Caco-2 (cell line): ENCODE measurements around the gene SEMA4D. TPM values are rescaled to one million over a fixed set of nuclear protein-coding genes. Genes with fewer than 3 reads are reported as not detected.

Experiments
- BruUV-seq: library from RNA; stranded (reverse); fragments of 400-500 nt; replicated peaks from 2 replicates; lab custom pipeline; 2021; lab: Mats Ljungman, UMichigan
- CTCF ChIA-PET: fragments of 300-600 bp; sonication (Branson Sonifier 250); formaldehyde crosslinking; loops from one replicate; lab custom pipeline; 2022; ENCODE audit warnings: antibody characterized with exemption; lab: Charles Lee
- POLR2A ChIA-PET: fragments of 300-600 bp; sonication (Branson Sonifier 250); formaldehyde crosslinking; loops from one replicate; lab custom pipeline; 2022; ENCODE audit warnings: antibody characterized with exemption; lab: Charles Lee
- DNase-seq, 2 experiments: peaks; one replicate each; pipeline versions ENCODE4 v3.0.0 to v3.0.0-alpha.2; 2020 to 2022
- H3K27me3 ChIP-seq: replicated peaks from 2 replicates; pipeline ENCODE4 v1.6.0; 2011; ENCODE audit warnings: low read length; ENCODE audit not compliant: control insufficient read depth, insufficient read depth
- H3K36me3 ChIP-seq: 2 replicates; pipeline ENCODE4 v1.5.1; 2011; ENCODE audit warnings: low read length; ENCODE audit not compliant: control insufficient read depth, insufficient read depth
- H3K4me1 ChIP-seq: fragments of 250-450 bp; sonication (Bioruptor Pico); 2 replicates; pipeline ENCODE4 v1.5.1; 2020; ENCODE audit warnings: mild to moderate bottlenecking
- H3K4me3 ChIP-seq: 2 replicates; pipeline ENCODE4 v1.5.1; 2011; ENCODE audit warnings: low read depth, mild to moderate bottlenecking, control low read depth, low read length
- H3K9me3 ChIP-seq: fragments of 250-450 bp; sonication (Bioruptor Pico); 2 replicates; pipeline ENCODE4 v1.5.1; 2020; ENCODE audit warnings: mild to moderate bottlenecking, moderate library complexity
- H3K27ac Mint-ChIP-seq: one replicate; pipeline ENCODE4 v1.8.0; 2022; ENCODE audit warnings: mixed read lengths; ENCODE audit not compliant: unreplicated experiment
- H3K27me3 Mint-ChIP-seq: one replicate; pipeline ENCODE4 v1.8.0; 2022; ENCODE audit warnings: mixed read lengths; ENCODE audit not compliant: insufficient read depth, unreplicated experiment
- H3K36me3 Mint-ChIP-seq: one replicate; pipeline ENCODE4 v1.8.0; 2022; ENCODE audit warnings: mild to moderate bottlenecking, mixed read lengths; ENCODE audit not compliant: insufficient read depth, unreplicated experiment
- H3K4me1 Mint-ChIP-seq: one replicate; pipeline ENCODE4 v1.8.0; 2022; ENCODE audit warnings: low read depth, mixed read lengths; ENCODE audit not compliant: unreplicated experiment
- H3K4me3 Mint-ChIP-seq: one replicate; pipeline ENCODE4 v1.8.0; 2022; ENCODE audit warnings: mild to moderate bottlenecking, moderate library complexity, mixed read lengths; ENCODE audit not compliant: unreplicated experiment
- H3K9me3 Mint-ChIP-seq: one replicate; pipeline ENCODE4 v1.8.0; 2022; ENCODE audit warnings: mixed read lengths; ENCODE audit not compliant: unreplicated experiment
- intact Hi-C: fragments of 100-400 bp; cut with micrococcal nuclease; formaldehyde crosslinking; loops from one replicate; pipeline ENCODE4 v1.10.0; 2022; ENCODE audit not compliant: unreplicated experiment
- total RNA-seq: library from RNA; stranded (reverse); gene quantifications from 2 replicates; pipeline ENCODE4 v1.2.3, GENCODE V29; 2022
- TF ChIP-seq, protein P1 (sequence below), 2 experiments: fragments of 200-600 bp in 1 of 2; IDR thresholded peaks; 1 replicate in 1 of 2; 2 replicates in 1 of 2; pipeline versions ENCODE4 v1.5.1 to v1.8.0; 2011 to 2022; ENCODE audit warnings: antibody characterized with exemption in 1 of 2, control low read depth in 1 of 2, inconsistent platforms in 1 of 2, low read depth in 1 of 2, low read length in 1 of 2, mild to moderate bottlenecking in 1 of 2, moderate library complexity in 1 of 2; ENCODE audit not compliant: insufficient read depth in 1 of 2, severe bottlenecking in 1 of 2, unreplicated experiment in 1 of 2

Gene SEMA4D
- total RNA-seq, 1 experiment from 2014 or later, result 17.1 TPM

DNA sequence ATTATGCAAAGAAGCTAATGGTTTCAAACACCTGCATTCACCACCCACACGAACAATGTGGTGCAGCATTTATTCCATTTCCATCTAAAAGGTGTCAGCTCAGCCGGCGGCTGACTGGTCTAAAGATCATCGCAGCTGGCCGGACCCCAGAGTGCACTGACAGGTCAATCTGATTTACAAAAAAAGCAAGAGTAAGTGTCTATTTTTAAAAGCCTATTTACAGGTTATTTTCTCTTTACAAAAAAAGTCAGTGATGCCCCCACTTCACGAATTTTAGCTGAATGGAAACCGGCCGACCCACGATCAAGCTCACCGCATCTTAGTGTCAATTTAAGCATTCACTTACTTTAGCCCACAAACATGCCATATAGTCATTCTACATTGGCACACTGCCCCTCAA, 58.3 kb downstream of the SEMA4D start:
- no peak for DNase-seq
- Histone ChIP-seq H3K4me1 (0 out of 2 replicates have a peak, but pooled peaks cover 9% of the 10 kb centered on the region), H3K36me3 (no peaks in the 10 kb centered on the region), H3K4me3 (no peak overlapping the region), H3K27me3 (no peaks in the 10 kb centered on the region), H3K9me3 (no peaks in the 10 kb centered on the region)
- Mint-ChIP-seq H3K4me1 (peaks cover 6% of the 10 kb centered on the region), H3K27me3 (no peaks in the 10 kb centered on the region), H3K36me3 (no peaks in the 10 kb centered on the region), H3K9me3 (no peaks in the 10 kb centered on the region), H3K4me3 (no peak overlapping the region), H3K27ac (no peak overlapping the region)
- ChIA-PET CTCF (no interaction called here), POLR2A (no interaction called here)
- TF ChIP-seq, protein P1, sequence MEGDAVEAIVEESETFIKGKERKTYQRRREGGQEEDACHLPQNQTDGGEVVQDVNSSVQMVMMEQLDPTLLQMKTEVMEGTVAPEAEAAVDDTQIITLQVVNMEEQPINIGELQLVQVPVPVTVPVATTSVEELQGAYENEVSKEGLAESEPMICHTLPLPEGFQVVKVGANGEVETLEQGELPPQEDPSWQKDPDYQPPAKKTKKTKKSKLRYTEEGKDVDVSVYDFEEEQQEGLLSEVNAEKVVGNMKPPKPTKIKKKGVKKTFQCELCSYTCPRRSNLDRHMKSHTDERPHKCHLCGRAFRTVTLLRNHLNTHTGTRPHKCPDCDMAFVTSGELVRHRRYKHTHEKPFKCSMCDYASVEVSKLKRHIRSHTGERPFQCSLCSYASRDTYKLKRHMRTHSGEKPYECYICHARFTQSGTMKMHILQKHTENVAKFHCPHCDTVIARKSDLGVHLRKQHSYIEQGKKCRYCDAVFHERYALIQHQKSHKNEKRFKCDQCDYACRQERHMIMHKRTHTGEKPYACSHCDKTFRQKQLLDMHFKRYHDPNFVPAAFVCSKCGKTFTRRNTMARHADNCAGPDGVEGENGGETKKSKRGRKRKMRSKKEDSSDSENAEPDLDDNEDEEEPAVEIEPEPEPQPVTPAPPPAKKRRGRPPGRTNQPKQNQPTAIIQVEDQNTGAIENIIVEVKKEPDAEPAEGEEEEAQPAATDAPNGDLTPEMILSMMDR (IDR thresholded peaks at IDR 0.05; ENCODE audit: insufficient read depth in 1 of 2, low read depth in 1 of 2, low read length in 1 of 2, severe bottlenecking in 1 of 2, unreplicated experiment in 1 of 2), result no peak
- intact Hi-C loops, result no loop called here
- BruUV-seq, result no TSS peak

DNA sequence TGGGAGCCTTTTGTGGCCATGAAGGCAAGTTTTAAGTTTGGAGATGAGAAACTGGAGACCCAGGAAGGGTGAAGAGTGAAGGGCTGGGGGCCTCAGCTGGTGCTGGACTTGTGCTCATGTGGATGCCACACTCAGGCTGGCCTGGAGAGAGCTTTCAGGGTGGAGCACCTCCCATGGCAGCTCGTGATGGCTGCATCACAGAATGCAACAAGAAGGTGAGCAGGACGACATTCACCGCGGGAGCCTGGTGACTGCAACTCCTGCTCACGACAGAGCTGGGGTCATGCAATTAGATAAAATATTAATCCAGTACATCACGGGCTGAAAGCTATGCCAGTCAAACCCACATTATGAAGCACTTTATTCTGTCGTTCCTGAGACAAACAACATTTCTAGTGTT, 59.7 kb downstream of the SEMA4D start:
- BruUV-seq, result no TSS peak
- Mint-ChIP-seq H3K36me3 (no peaks in the 10 kb centered on the region), H3K27me3 (no peaks in the 10 kb centered on the region), H3K4me3 (no peak overlapping the region), H3K4me1 (peaks cover 6% of the 10 kb centered on the region), H3K9me3 (no peaks in the 10 kb centered on the region), H3K27ac (no peak overlapping the region)
- CTCF ChIA-PET, result no interaction called here
- no peaks in the 10 kb centered on the region for H3K36me3 ChIP-seq
- POLR2A ChIA-PET, result no interaction called here
- intact Hi-C loops, result no loop called here
- no peak for DNase-seq
- TF ChIP-seq, protein P1 (IDR thresholded peaks at IDR 0.05; ENCODE audit: insufficient read depth in 1 of 2, low read depth in 1 of 2, low read length in 1 of 2, severe bottlenecking in 1 of 2, unreplicated experiment in 1 of 2), result no peak
- H3K4me1 ChIP-seq, result 0 out of 2 replicates have a peak, but pooled peaks cover 9% of the 10 kb centered on the region
- no peak overlapping the region for H3K4me3 ChIP-seq
- H3K27me3 ChIP-seq, result no peaks in the 10 kb centered on the region
- H3K9me3 ChIP-seq, result no peaks in the 10 kb centered on the region

DNA sequence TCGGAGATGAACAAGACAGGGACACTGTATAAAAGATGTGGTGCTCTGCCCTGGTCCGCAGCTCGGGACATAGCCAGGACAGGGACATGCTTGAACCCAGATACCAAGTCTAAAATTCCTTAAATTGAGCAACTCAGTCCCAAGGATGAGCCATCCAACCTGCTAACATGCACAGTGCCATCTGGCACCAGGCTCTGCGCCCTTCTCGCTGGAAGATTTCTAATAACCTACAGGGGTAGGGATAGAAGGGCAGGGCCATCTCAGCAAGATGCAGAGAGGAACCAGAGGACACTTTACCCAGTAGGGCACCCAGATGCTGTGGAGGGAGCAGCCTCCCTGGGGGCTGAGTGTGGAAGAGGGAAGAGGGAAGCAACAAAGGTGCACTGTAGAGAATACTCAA, 60.1 kb downstream of the SEMA4D start:
- Mint-ChIP-seq H3K4me3 (no peak overlapping the region), H3K4me1 (peaks cover 6% of the 10 kb centered on the region), H3K36me3 (no peaks in the 10 kb centered on the region), H3K27ac (no peak overlapping the region), H3K9me3 (no peaks in the 10 kb centered on the region), H3K27me3 (no peaks in the 10 kb centered on the region)
- intact Hi-C loops, result no loop called here
- Histone ChIP-seq H3K9me3 (no peaks in the 10 kb centered on the region), H3K36me3 (no peaks in the 10 kb centered on the region), H3K4me3 (no peak overlapping the region), H3K4me1 (0 out of 2 replicates have a peak, but pooled peaks cover 9% of the 10 kb centered on the region), H3K27me3 (no peaks in the 10 kb centered on the region)
- ChIA-PET CTCF (no interaction called here), POLR2A (no interaction called here)
- no TSS peak for BruUV-seq
- no peak for DNase-seq
- TF ChIP-seq, protein P1 (IDR thresholded peaks at IDR 0.05; ENCODE audit: insufficient read depth in 1 of 2, low read depth in 1 of 2, low read length in 1 of 2, severe bottlenecking in 1 of 2, unreplicated experiment in 1 of 2), result no peak
